Esophagus squamous epithelium (tissue), 5 donors: ENCODE measurements around the gene CD37. TPM values are rescaled to one million over a fixed set of nuclear protein-coding genes. Genes with fewer than 3 reads are reported as not detected.

Source experiments
- DNase-seq: peaks from one replicate; lab custom pipeline; 2025; lab: John Stamatoyannopoulos, UW
- H3K27ac ChIP-seq, 4 donors: fragments of 200-600 bp; sonication (generic); one replicate each; pipeline ENCODE4 v1.5.1; 2016 to 2019; ENCODE audit warnings: mild to moderate bottlenecking in 1 of 4
- H3K27me3 ChIP-seq, 4 donors: fragments of 200-600 bp; sonication (generic); 1 replicate in 3 of 4; 2 replicates in 1 of 4; pipeline versions ENCODE4 v1.5.1 to v1.6.0; 2017 to 2021; ENCODE audit warnings: antibody characterized with exemption in 1 of 4
- H3K36me3 ChIP-seq, 3 donors: fragments of 200-600 bp; sonication (generic); one replicate each; pipeline ENCODE4 v1.5.1; 2016 to 2019
- H3K4me1 ChIP-seq, 3 donors: fragments of 200-600 bp; sonication (generic); one replicate each; pipeline ENCODE4 v1.5.1; 2017 to 2019
- H3K4me3 ChIP-seq, 4 donors: fragments of 200-600 bp; sonication (generic); 1 replicate in 3 of 4; 2 replicates in 1 of 4; pipeline ENCODE4 v1.5.1; 2016 to 2019; ENCODE audit warnings: mild to moderate bottlenecking in 2 of 4, moderate library complexity in 1 of 4
- H3K9me3 ChIP-seq, 3 donors: fragments of 200-600 bp; sonication (generic); one replicate each; pipeline ENCODE4 v1.5.1; 2016 to 2019
- CTCF ChIP-seq, 6 experiments: fragments of 450-650 bp in 4 of 6; fragments of 200-600 bp in 2 of 6; sonication (generic) in 2 of 6; IDR thresholded peaks; one replicate each; pipeline ENCODE4 v1.5.1; 2016 to 2019; ENCODE audit warnings: antibody characterized with exemption in 6 of 6, mild to moderate bottlenecking in 4 of 6, moderate library complexity in 4 of 6
- POLR2A ChIP-seq, 4 donors: fragments of 450-650 bp; IDR thresholded peaks; one replicate each; pipeline ENCODE4 v1.6.1; 2017; ENCODE audit warnings: antibody characterized with exemption in 4 of 4, mild to moderate bottlenecking in 4 of 4, moderate library complexity in 3 of 4
- WGBS, 2 donors: methylation state at CpG; one replicate each; pipeline ENCODE4 v1.1.5; 2018; 5-methylcytosine and 5-hydroxymethylcytosine counted together
- intact Hi-C: fragments of 100-400 bp; cut with DNase I; formaldehyde crosslinking; loops from one replicate; pipeline ENCODE4 v1.15.0; 2022
- total RNA-seq, 4 donors: library from RNA; depleted of rRNA; stranded (reverse); fragments of >200 nt; gene quantifications; one replicate each; pipeline ENCODE4 v1.1.0, GENCODE V29; 2016
- donor health status: DM: yes; HTN: yes; CAD: no.

CD37 gene
- total RNA-seq, 4 donors from 2014 or later = 3.1 to 21.4 (median 5.3) TPM

GRCh38 chr19:49363268-49364082 lies 28.3 kb downstream of the CD37 start, which contains the start of gene DKKL1:
TSS of gene DKKL1 (plus strand) at chr19:49363877. CDS start at chr19:49363999, 122 bp downstream.
- peak; percentile 67 for DNase-seq
- Histone ChIP-seq H3K9me3 (peaks cover 0 to 7% (median under 1%) of the 10 kb centered on the region in 3 donors), H3K27ac (peak within 1 kb of the TSS; percentile 72 to 94 (median 92)), H3K36me3 (peaks cover 0 to 12% (median 0%) of the 10 kb centered on the region in 3 donors), H3K27me3 (peaks cover 0 to 26% (median 0%) of the 10 kb centered on the region in 4 donors), H3K4me1 (peaks cover 10 to 44% (median 15%) of the 10 kb centered on the region in 3 donors), H3K4me3 (peak within 1 kb of the TSS; percentile 37 to 81 (median 70))
- TF ChIP-seq CTCF (IDR thresholded peaks at IDR 0.05) (peak in 5 of 6 experiments; percentile 15 to 42 (median 35)), POLR2A (IDR thresholded peaks at IDR 0.05) (peak in 1 of 4 donors; percentile 59)
- WGBS, 2 donors = 4 to 6% methylated on average over 38 to 39 of the region's 46 CpGs
- intact Hi-C loops = no loop called here

GRCh38 chr19:49364083-49364737 lies 29.0 kb downstream of the CD37 start:
- H3K27ac ChIP-seq = peak overlapping the region; percentile 72 to 94 (median 92)

GRCh38 chr19:49366110-49366509 lies 30.9 kb downstream of the CD37 start:
- Histone ChIP-seq H3K4me3 (no peak overlapping the region), H3K9me3 (peaks cover 0 to 33% (median 17%) of the 10 kb centered on the region in 3 donors), H3K4me1 (peaks cover 10 to 30% (median 15%) of the 10 kb centered on the region in 3 donors), H3K27me3 (peaks cover 0 to 25% (median 0%) of the 10 kb centered on the region in 4 donors), H3K27ac (no peak overlapping the region), H3K36me3 (no peaks in the 10 kb centered on the region)
- intact Hi-C loops = no loop called here
- TF ChIP-seq CTCF (IDR thresholded peaks at IDR 0.05) = no peak
- no peak for TF ChIP-seq POLR2A (IDR thresholded peaks at IDR 0.05)
- DNase-seq = no peak

More at GRCh38 chr19:49364083-49364737, 29.0 kb downstream of the CD37 start:
- DNase-seq = no peak
- Histone ChIP-seq H3K4me1 (peaks cover 10 to 44% (median 15%) of the 10 kb centered on the region in 3 donors), H3K36me3 (peaks cover 0 to 4% (median 0%) of the 10 kb centered on the region in 3 donors), H3K27me3 (peaks cover 0 to 26% (median 0%) of the 10 kb centered on the region in 4 donors), H3K9me3 (peaks cover 0 to 14% (median 8%) of the 10 kb centered on the region in 3 donors), H3K4me3 (peak overlapping the region in 3 of 4 donors; percentile 69 to 81 (median 70))
- TF ChIP-seq POLR2A (IDR thresholded peaks at IDR 0.05) (no peak), CTCF (IDR thresholded peaks at IDR 0.05) (no peak)
- intact Hi-C loops = no loop called here
- WGBS, 2 donors = 77 to 79% methylated on average over 17 to 21 of the region's 27 CpGs

GRCh38 chr19:49368711-49369358 lies 33.6 kb downstream of the CD37 start:
- Histone ChIP-seq H3K36me3 (no peaks in the 10 kb centered on the region), H3K4me1 (peaks cover 0 to 3% (median 2%) of the 10 kb centered on the region in 3 donors), H3K4me3 (no peak overlapping the region), H3K27ac (no peak overlapping the region), H3K27me3 (peaks cover 0 to under 1% (median 0%) of the 10 kb centered on the region in 4 donors), H3K9me3 (peaks cover 0 to 33% (median 17%) of the 10 kb centered on the region in 3 donors)
- WGBS, 2 donors = 72 to 77% methylated on average over 5 of the region's 5 CpGs
- intact Hi-C loops = no loop called here
- TF ChIP-seq POLR2A (IDR thresholded peaks at IDR 0.05) = no peak
- TF ChIP-seq CTCF (IDR thresholded peaks at IDR 0.05) = no peak
- no peak for DNase-seq
